B cell (primary cell): Measurements from ENCODE around the gene CENPX. TPM values are rescaled to one million over a fixed set of nuclear protein-coding genes. Genes with fewer than 3 reads are reported as not detected.

ENCODE experiments used
- ATAC-seq: fragments of 200-7000 bp; cut with Tn5 transposase; one replicate; pipeline ENCODE4 v1.10.0; 2021; ENCODE audit warnings: low read depth, mild to moderate bottlenecking, moderate number of reproducible peaks, moderate library complexity
- CTCF ChIA-PET: fragments of 350-600 bp; sonication (Branson Sonifier 250); formaldehyde crosslinking; loops from one replicate; lab custom pipeline; 2021; ENCODE audit warnings: antibody characterized with exemption, inconsistent platforms; lab: Charles Lee
- POLR2A ChIA-PET: fragments of 350-600 bp; sonication (Branson Sonifier 250); formaldehyde crosslinking; loops from one replicate; lab custom pipeline; 2021; ENCODE audit warnings: antibody characterized with exemption; lab: Charles Lee
- DNase-seq: peaks from one replicate; pipeline ENCODE4 v3.0.0; 2013
- H2AFZ ChIP-seq: 2 replicates; pipeline ENCODE4 v1.6.1; 2012; ENCODE audit warnings: mild to moderate bottlenecking, low read depth, low read length; ENCODE audit not compliant: insufficient read depth, poor library complexity, severe bottlenecking
- H3K27ac ChIP-seq, 2 donors: 1 replicate in 1 of 2; 2 replicates in 1 of 2; pipeline ENCODE4 v1.5.1; 2012 to 2013; ENCODE audit warnings: low read length in 2 of 2, mild to moderate bottlenecking in 2 of 2, moderate library complexity in 1 of 2
- H3K27me3 ChIP-seq, 4 experiments: fragments of 200-600 bp in 1 of 4; sonication (generic) in 1 of 4; replicated peaks in 1 of 4; 1 replicate in 2 of 4; 2 replicates in 2 of 4; pipeline versions ENCODE4 v1.6.1 to v1.7.0; 2013 to 2016; ENCODE audit warnings: low read length in 3 of 4, mild to moderate bottlenecking in 2 of 4, mixed read lengths in 1 of 4, moderate library complexity in 1 of 4; ENCODE audit not compliant: insufficient read depth in 4 of 4, control insufficient read depth in 3 of 4; ENCODE audit errors: control extremely low read depth in 1 of 4
- H3K36me3 ChIP-seq, 2 experiments: replicated peaks in 1 of 2; 1 replicate in 1 of 2; 2 replicates in 1 of 2; pipeline versions ENCODE4 v1.6.1 to v1.7.1; 2013; ENCODE audit warnings: low read length in 1 of 2; ENCODE audit not compliant: insufficient read depth in 2 of 2, control insufficient read depth in 1 of 2; ENCODE audit errors: control extremely low read depth in 1 of 2, extremely low read depth in 1 of 2
- H3K4me1 ChIP-seq, 2 donors: fragments of 200-600 bp in 1 of 2; sonication (generic) in 1 of 2; 1 replicate in 1 of 2; 2 replicates in 1 of 2; pipeline versions ENCODE4 v1.5.1 to v1.6.1; 2013 to 2017; ENCODE audit warnings: low read length in 2 of 2; ENCODE audit not compliant: control insufficient read depth in 2 of 2, insufficient read depth in 2 of 2
- H3K4me2 ChIP-seq: replicated peaks from 2 replicates; pipeline ENCODE3; 2012; ENCODE audit warnings: mild to moderate bottlenecking, low read depth, low read length; ENCODE audit not compliant: poor library complexity, severe bottlenecking
- H3K4me3 ChIP-seq, 5 experiments: fragments of 200-600 bp in 1 of 5; sonication (generic) in 1 of 5; 1 replicate in 3 of 5; 2 replicates in 2 of 5; pipeline versions ENCODE4 v1.5.1 to v1.7.0; 2011 to 2016; ENCODE audit warnings: low read length in 4 of 5, mild to moderate bottlenecking in 4 of 5, low read depth in 2 of 5, control low read depth in 1 of 5, moderate library complexity in 1 of 5; ENCODE audit not compliant: insufficient read depth in 1 of 5; ENCODE audit errors: control extremely low read depth in 1 of 5, extremely low read depth in 1 of 5
- H3K79me2 ChIP-seq: fragments of 200-600 bp; sonication (generic); one replicate; pipeline ENCODE4 v1.6.0; 2016; ENCODE audit warnings: low read length; ENCODE audit not compliant: control insufficient read depth, insufficient read depth
- H3K9ac ChIP-seq: fragments of 200-600 bp; sonication (generic); 2 replicates; pipeline ENCODE4 v1.6.1; 2017; ENCODE audit warnings: mild to moderate bottlenecking, low read length, moderate library complexity
- H3K9me3 ChIP-seq, 3 donors: one replicate each; pipeline versions ENCODE4 v1.6.1 to v1.7.1; 2013; ENCODE audit warnings: low read length in 2 of 3; ENCODE audit not compliant: control insufficient read depth in 2 of 3, insufficient read depth in 1 of 3; ENCODE audit errors: control extremely low read depth in 1 of 3
- H4K20me1 ChIP-seq: 2 replicates; pipeline ENCODE4 v1.6.0; 2012; ENCODE audit warnings: mild to moderate bottlenecking, low read length; ENCODE audit not compliant: insufficient read depth, control insufficient read depth, poor library complexity, severe bottlenecking
- H3K27ac Mint-ChIP-seq: one replicate; pipeline ENCODE4 v1.8.0; 2021; ENCODE audit warnings: mixed read lengths
- H3K27me3 Mint-ChIP-seq: one replicate; pipeline ENCODE4 v1.8.0; 2021; ENCODE audit warnings: mixed read lengths
- H3K4me1 Mint-ChIP-seq: one replicate; pipeline ENCODE4 v1.8.0; 2021; ENCODE audit warnings: mixed read lengths
- H3K4me3 Mint-ChIP-seq: one replicate; pipeline ENCODE4 v1.8.0; 2021; ENCODE audit warnings: mixed read lengths
- H3K9me3 Mint-ChIP-seq: one replicate; pipeline ENCODE4 v1.8.0; 2022; ENCODE audit warnings: mixed read lengths; ENCODE audit not compliant: insufficient read depth
- EZH2 ChIP-seq: IDR thresholded peaks from 2 replicates; pipeline ENCODE4 v1.6.1; 2012; ENCODE audit warnings: borderline replicate concordance, low read depth, mild to moderate bottlenecking, moderate library complexity, low read length; ENCODE audit not compliant: insufficient read depth, poor library complexity, severe bottlenecking
- WGBS: methylation state at CpG from one replicate; pipeline ENCODE4 v1.1.5; 2013; ENCODE audit warnings: missing lambda C conversion rate; ENCODE audit not compliant: insufficient coverage; 5-methylcytosine and 5-hydroxymethylcytosine counted together
- intact Hi-C: fragments of 100-400 bp; cut with micrococcal nuclease; formaldehyde crosslinking; loops from one replicate; pipeline ENCODE4 v1.10.0; 2022
- polyA plus RNA-seq: library from polyadenylated mRNA; depleted of rRNA; stranded (reverse); fragments of >200 nt; gene quantifications from 2 replicates; pipeline ENCODE4 v1.2.3, GENCODE V29; 2012
- total RNA-seq, 2 donors: library from RNA; stranded (reverse); fragments of 120-200 nt in 1 of 2; gene quantifications; 1 replicate in 1 of 2; 2 replicates in 1 of 2; pipeline versions ENCODE4 v1.2.3 to v1.2.4, GENCODE V29; 2013 to 2022
- TF ChIP-seq, protein P1 (sequence below): fragments of 200-600 bp; IDR thresholded peaks from one replicate; pipeline ENCODE4 v1.8.0; 2022; ENCODE audit warnings: antibody characterized with exemption, mild to moderate bottlenecking

The CENPX gene
- total and polyA plus RNA-seq, 2 donors (not counting 1 experiment from before 2014, with no cell fraction given): 37.0 to 40.1 TPM

GRCh38 chr17:82003411-82004381 lies 19.0 kb downstream of the CENPX start:
- Histone ChIP-seq H3K9me3 (no peaks in the 10 kb centered on the region), H3K4me3 (no peak overlapping the region), H3K27ac (no peak overlapping the region), H3K9ac (no peak overlapping the region), H2AFZ (no peak overlapping the region), H3K79me2 (peaks cover 3% of the 10 kb centered on the region), H3K4me1 (no peaks in the 10 kb centered on the region), H4K20me1 (peaks cover 7% of the 10 kb centered on the region), H3K4me2 (no peak overlapping the region), H3K36me3 (peaks cover 0 to 2% of the 10 kb centered on the region in 2 experiments), H3K27me3 (no peaks in the 10 kb centered on the region)
- no peaks in the 10 kb centered on the region for H3K4me1 Mint-ChIP-seq
- DNase-seq (no peak), ATAC-seq (no peak)
- H3K27ac Mint-ChIP-seq: no peak overlapping the region
- POLR2A ChIA-PET: no interaction called here
- H3K4me3 Mint-ChIP-seq: no peak overlapping the region
- 95% methylated on average over 52 of the region's 53 CpGs for WGBS
- no peaks in the 10 kb centered on the region for H3K9me3 Mint-ChIP-seq
- intact Hi-C loops: no loop called here
- CTCF ChIA-PET: no interaction called here
- no peak for TF ChIP-seq EZH2
- H3K27me3 Mint-ChIP-seq: no peaks in the 10 kb centered on the region

DNA sequence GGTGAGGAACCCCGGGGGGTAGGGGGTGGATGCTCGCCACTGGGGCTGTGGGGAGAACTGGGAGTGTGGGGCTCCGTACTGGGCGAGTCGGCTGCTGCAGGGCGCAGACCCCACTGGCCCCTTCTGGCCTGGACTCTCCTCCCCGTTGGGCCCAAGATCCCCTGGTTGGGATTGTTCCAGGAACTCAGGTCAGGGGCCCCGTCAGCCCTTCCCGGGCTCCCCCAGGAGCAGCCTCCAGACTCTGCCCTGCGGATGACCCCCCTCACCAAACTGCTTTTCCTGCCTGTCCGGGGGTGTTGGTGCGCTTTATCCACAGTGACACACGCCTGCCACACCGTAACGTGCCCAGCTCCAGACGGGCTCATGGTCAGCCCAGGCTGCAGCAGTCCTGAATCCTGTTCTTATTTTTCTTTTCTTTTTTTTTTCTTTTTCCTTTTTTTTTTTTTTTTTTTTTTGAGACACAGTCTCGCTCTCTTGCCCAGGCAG lies 21.1 kb downstream of the CENPX start:
- TF ChIP-seq, protein P1, sequence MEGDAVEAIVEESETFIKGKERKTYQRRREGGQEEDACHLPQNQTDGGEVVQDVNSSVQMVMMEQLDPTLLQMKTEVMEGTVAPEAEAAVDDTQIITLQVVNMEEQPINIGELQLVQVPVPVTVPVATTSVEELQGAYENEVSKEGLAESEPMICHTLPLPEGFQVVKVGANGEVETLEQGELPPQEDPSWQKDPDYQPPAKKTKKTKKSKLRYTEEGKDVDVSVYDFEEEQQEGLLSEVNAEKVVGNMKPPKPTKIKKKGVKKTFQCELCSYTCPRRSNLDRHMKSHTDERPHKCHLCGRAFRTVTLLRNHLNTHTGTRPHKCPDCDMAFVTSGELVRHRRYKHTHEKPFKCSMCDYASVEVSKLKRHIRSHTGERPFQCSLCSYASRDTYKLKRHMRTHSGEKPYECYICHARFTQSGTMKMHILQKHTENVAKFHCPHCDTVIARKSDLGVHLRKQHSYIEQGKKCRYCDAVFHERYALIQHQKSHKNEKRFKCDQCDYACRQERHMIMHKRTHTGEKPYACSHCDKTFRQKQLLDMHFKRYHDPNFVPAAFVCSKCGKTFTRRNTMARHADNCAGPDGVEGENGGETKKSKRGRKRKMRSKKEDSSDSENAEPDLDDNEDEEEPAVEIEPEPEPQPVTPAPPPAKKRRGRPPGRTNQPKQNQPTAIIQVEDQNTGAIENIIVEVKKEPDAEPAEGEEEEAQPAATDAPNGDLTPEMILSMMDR: no peak
- no peak for TF ChIP-seq EZH2
- Histone ChIP-seq H4K20me1 (peaks cover 7% of the 10 kb centered on the region), H3K36me3 (peaks cover 0 to 2% of the 10 kb centered on the region in 2 experiments), H3K4me3 (no peak overlapping the region), H3K9ac (no peak overlapping the region), H2AFZ (no peak overlapping the region), H3K27ac (no peak overlapping the region), H3K4me1 (no peaks in the 10 kb centered on the region), H3K9me3 (no peaks in the 10 kb centered on the region), H3K4me2 (no peak overlapping the region), H3K27me3 (no peaks in the 10 kb centered on the region), H3K79me2 (peaks cover 3% of the 10 kb centered on the region)
- CTCF ChIA-PET: no interaction called here
- no peak for ATAC-seq
- no peak for DNase-seq
- WGBS: 76% methylated on average over 16 of the region's 17 CpGs
- intact Hi-C loops: no loop called here
- no peak overlapping the region for H3K4me3 Mint-ChIP-seq
- no peaks in the 10 kb centered on the region for H3K4me1 Mint-ChIP-seq
- POLR2A ChIA-PET: no interaction called here
- H3K9me3 Mint-ChIP-seq: no peaks in the 10 kb centered on the region
- H3K27ac Mint-ChIP-seq: no peak overlapping the region
- H3K27me3 Mint-ChIP-seq: no peaks in the 10 kb centered on the region
